Stimulated activated CD4-positive, alpha-beta T cell treated with anti-CD3 and anti-CD28 coated beads, TNF-alpha, amount 100 ng/mL, for 48 hours (primary cell): ENCODE results near the gene CCDC88B.
A peak's percentile ranks its signal among the peaks of the same experiment; 100 is the strongest.

ENCODE experiments used
- DNase-seq, 3 donors: peaks; one replicate each; pipeline ENCODE4 v3.0.0-alpha.2; 2020; ENCODE audit warnings: low read depth in 3 of 3

The CCDC88B gene

GRCh38 chr11:64342869-64343745 is 3.1 kb downstream of the CCDC88B start:
- DNase-seq: no peak

- DNase-seq: no peak
Measured at GRCh38 chr11:64343767-64344559, 4.0 kb downstream of the CCDC88B start.

- DNase-seq: no peak
Measured at GRCh38 chr11:64344787-64345186, 4.8 kb downstream of the CCDC88B start.

- no peak for DNase-seq
Measured at GRCh38 chr11:64347193-64347867, 7.3 kb downstream of the CCDC88B start.

GRCh38 chr11:64348383-64349024 is 8.5 kb downstream of the CCDC88B start:
- no peak for DNase-seq

GRCh38 chr11:64349025-64349387 is 9.0 kb downstream of the CCDC88B start:
- no peak for DNase-seq

- DNase-seq: no peak
Measured at GRCh38 chr11:64349404-64349803, 9.4 kb downstream of the CCDC88B start.

GRCh38 chr11:64351136-64351631 is 11.2 kb downstream of the CCDC88B start:
- no peak for DNase-seq

- DNase-seq: no peak
Measured at GRCh38 chr11:64352099-64352994, 12.3 kb downstream of the CCDC88B start.

- no peak for DNase-seq
Measured at GRCh38 chr11:64352995-64353714, 13.2 kb downstream of the CCDC88B start.

GRCh38 chr11:64353715-64354506 is 13.9 kb downstream of the CCDC88B start:
- DNase-seq: no peak

GRCh38 chr11:64355078-64355940 is 15.3 kb downstream of the CCDC88B start:
- DNase-seq: no peak

- DNase-seq: no peak
Measured at GRCh38 chr11:64356498-64357411, 16.8 kb downstream of the CCDC88B start.

GRCh38 chr11:64357446-64357845 is 17.4 kb downstream of the CCDC88B start:
- DNase-seq: no peak

- DNase-seq: peak in 1 of 3 donors; percentile 67
Measured at GRCh38 chr11:64357904-64358535, 18.0 kb downstream of the CCDC88B start.

- no peak for DNase-seq
Measured at GRCh38 chr11:64358536-64358906, 18.5 kb downstream of the CCDC88B start.
